Nephron (organoid): Measurements from ENCODE around the gene LRRC4C.

Experiments
- H3K27ac Mint-ChIP-seq, 3 experiments: 2 replicates each; pipeline ENCODE4 v1.8.0; 2020; ENCODE audit warnings: mixed read lengths in 3 of 3, mild to moderate bottlenecking in 2 of 3, moderate library complexity in 1 of 3
- H3K27me3 Mint-ChIP-seq: 2 replicates; pipeline ENCODE4 v1.8.0; 2021; ENCODE audit warnings: low read depth, mild to moderate bottlenecking, moderate library complexity, mixed read lengths
- H3K36me3 Mint-ChIP-seq: 2 replicates; pipeline ENCODE4 v1.8.0; 2020; ENCODE audit warnings: low read depth, mixed read lengths
- H3K4me1 Mint-ChIP-seq: 2 replicates; pipeline ENCODE4 v1.8.0; 2020; ENCODE audit warnings: mixed read lengths
- H3K4me3 Mint-ChIP-seq, 3 experiments: 2 replicates each; pipeline ENCODE4 v1.8.0; 2020; ENCODE audit warnings: mild to moderate bottlenecking in 3 of 3, mixed read lengths in 3 of 3, moderate library complexity in 2 of 3
- H3K9me3 Mint-ChIP-seq: 2 replicates; pipeline ENCODE4 v1.8.0; 2020; ENCODE audit warnings: mixed read lengths
- CTCF ChIP-seq, 3 experiments: fragments of 200-600 bp; sonication (generic); IDR thresholded peaks; one replicate each; pipeline ENCODE4 v1.5.0; 2021; ENCODE audit warnings: antibody characterized with exemption in 3 of 3; ENCODE audit not compliant: unreplicated experiment in 3 of 3

LRRC4C gene

GRCh38 chr11:40506226-40506625 is 953.2 kb downstream of the LRRC4C start:
- peak overlapping the region in 2 of 3 experiments; percentile 21 to 76 for H3K27ac Mint-ChIP-seq

GRCh38 chr11:40491341-40491740 is 968.1 kb downstream of the LRRC4C start:
- Mint-ChIP-seq H3K27ac (no peak overlapping the region), H3K4me3 (no peak overlapping the region), H3K36me3 (no peaks in the 10 kb centered on the region), H3K27me3 (no peaks in the 10 kb centered on the region), H3K4me1 (no peaks in the 10 kb centered on the region), H3K9me3 (no peaks in the 10 kb centered on the region)
- no peak for TF ChIP-seq CTCF (IDR thresholded peaks at IDR 0.05; ENCODE audit: unreplicated experiment in 3 of 3)

More at GRCh38 chr11:40506226-40506625, 953.2 kb downstream of the LRRC4C start:
- Mint-ChIP-seq H3K36me3 (no peaks in the 10 kb centered on the region), H3K4me3 (no peak overlapping the region), H3K4me1 (peaks cover 21% of the 10 kb centered on the region), H3K27me3 (no peaks in the 10 kb centered on the region), H3K9me3 (peaks cover 10% of the 10 kb centered on the region)
- no peak for TF ChIP-seq CTCF (IDR thresholded peaks at IDR 0.05; ENCODE audit: unreplicated experiment in 3 of 3)

GRCh38 chr11:40467771-40468170 is 991.7 kb downstream of the LRRC4C start:
- Mint-ChIP-seq H3K27me3 (no peaks in the 10 kb centered on the region), H3K4me1 (no peaks in the 10 kb centered on the region), H3K9me3 (peaks cover 2% of the 10 kb centered on the region), H3K27ac (no peak overlapping the region), H3K4me3 (no peak overlapping the region), H3K36me3 (no peaks in the 10 kb centered on the region)
- TF ChIP-seq CTCF (IDR thresholded peaks at IDR 0.05; ENCODE audit: unreplicated experiment in 3 of 3): no peak

- Mint-ChIP-seq H3K9me3 (peaks cover 22% of the 10 kb centered on the region), H3K27ac (no peak overlapping the region), H3K36me3 (no peaks in the 10 kb centered on the region), H3K4me1 (no peaks in the 10 kb centered on the region), H3K4me3 (no peak overlapping the region), H3K27me3 (no peaks in the 10 kb centered on the region)
- no peak for TF ChIP-seq CTCF (IDR thresholded peaks at IDR 0.05; ENCODE audit: unreplicated experiment in 3 of 3)
These were observed 1014.1 kb downstream of the LRRC4C start for GRCh38 chr11:40445391-40445790.

- TF ChIP-seq CTCF (IDR thresholded peaks at IDR 0.05; ENCODE audit: unreplicated experiment in 3 of 3): no peak
- Mint-ChIP-seq H3K27me3 (no peaks in the 10 kb centered on the region), H3K4me1 (no peaks in the 10 kb centered on the region), H3K36me3 (no peaks in the 10 kb centered on the region), H3K27ac (no peak overlapping the region), H3K9me3 (peaks cover 22% of the 10 kb centered on the region), H3K4me3 (no peak overlapping the region)
These were observed 1015.3 kb downstream of the LRRC4C start for GRCh38 chr11:40444151-40444550.

- Mint-ChIP-seq H3K9me3 (no peaks in the 10 kb centered on the region), H3K4me1 (no peaks in the 10 kb centered on the region), H3K27me3 (no peaks in the 10 kb centered on the region), H3K36me3 (no peaks in the 10 kb centered on the region), H3K4me3 (no peak overlapping the region), H3K27ac (no peak overlapping the region)
- no peak for TF ChIP-seq CTCF (IDR thresholded peaks at IDR 0.05; ENCODE audit: unreplicated experiment in 3 of 3)
These were observed 1024.1 kb downstream of the LRRC4C start for GRCh38 chr11:40435344-40435743.
